HepG2 (cell line): ENCODE results near the gene PGRMC2. TPM values are rescaled to one million over a fixed set of nuclear protein-coding genes. Genes with fewer than 3 reads are reported as not detected.

ENCODE experiments used
- ARHGAP35 ChIP-seq: sonication (generic); formaldehyde crosslinking; IDR thresholded peaks from 2 replicates; pipeline ENCODE4 v1.9.0; 2022; ENCODE audit warnings: mild to moderate bottlenecking, inconsistent platforms, moderate library complexity, missing genetic modification reagents, borderline replicate concordance
- ESRRA ChIP-seq: sonication (generic); formaldehyde crosslinking; IDR thresholded peaks from 2 replicates; pipeline ENCODE4 v1.5.1; 2020; ENCODE audit warnings: mild to moderate bottlenecking, low read depth, missing genetic modification reagents
- FOXM1 ChIP-seq: sonication (generic); formaldehyde crosslinking; IDR thresholded peaks from 2 replicates; pipeline ENCODE4 v1.5.0; 2020; ENCODE audit warnings: missing genetic modification reagents
- HNRNPH1 ChIP-seq: fragments of 200-400 bp; formaldehyde crosslinking; optimal IDR thresholded peaks from 2 replicates; pipeline ENCODE3; 2017; ENCODE audit warnings: mild to moderate bottlenecking, low read depth, low read length
- KLF9 ChIP-seq: IDR thresholded peaks from 2 replicates; pipeline ENCODE4 v1.6.1; 2016; ENCODE audit warnings: low read depth
- MXD3 ChIP-seq: IDR thresholded peaks from 2 replicates; pipeline ENCODE4 v1.6.1; 2016; ENCODE audit warnings: mild to moderate bottlenecking, missing biosample characterization, missing genetic modification reagents
- NONO ChIP-seq, 2 experiments: fragments of 450-650 bp in 1 of 2; sonication (generic) in 1 of 2; formaldehyde crosslinking in 1 of 2; IDR thresholded peaks in 1 of 2; conservative IDR thresholded peaks in 1 of 2; 2 replicates each; pipeline versions ENCODE4 v1.6.1 to v1.8.0; 2017 to 2022; ENCODE audit warnings: mild to moderate bottlenecking in 1 of 2, missing genetic modification reagents in 1 of 2, moderate library complexity in 1 of 2
- NR2F1 ChIP-seq, 2 experiments: fragments of 450-650 bp in 1 of 2; formaldehyde crosslinking in 1 of 2; IDR thresholded peaks; 2 replicates each; pipeline versions ENCODE4 v1.5.0 to v1.6.1; 2016 to 2020; ENCODE audit warnings: mild to moderate bottlenecking in 1 of 2, missing compliant biosample characterization in 1 of 2, missing genetic modification reagents in 1 of 2, moderate library complexity in 1 of 2
- RFX5 ChIP-seq: IDR thresholded peaks from 2 replicates; pipeline ENCODE4 v1.6.1; 2011; ENCODE audit warnings: low read depth, low read length, improper control_type of control experiment
- SALL1 ChIP-seq: sonication (generic); formaldehyde crosslinking; IDR thresholded peaks from 2 replicates; pipeline ENCODE4 v1.8.0; 2022; ENCODE audit warnings: mild to moderate bottlenecking, missing genetic modification reagents
- SMAD9 ChIP-seq: sonication (generic); formaldehyde crosslinking; IDR thresholded peaks from 2 replicates; pipeline ENCODE4 v1.5.1; 2020; ENCODE audit warnings: mild to moderate bottlenecking, missing genetic modification reagents
- SNAPC4 ChIP-seq: sonication (generic); formaldehyde crosslinking; IDR thresholded peaks from 2 replicates; pipeline ENCODE4 v1.4.0; 2020; ENCODE audit warnings: mild to moderate bottlenecking, missing genetic modification reagents
- SP1 ChIP-seq, 2 experiments: fragments of 450-650 bp in 1 of 2; sonication (generic) in 1 of 2; formaldehyde crosslinking in 1 of 2; IDR thresholded peaks; 2 replicates each; pipeline versions ENCODE4 v1.4.0 to v1.6.1; 2016 to 2020; ENCODE audit warnings: missing genetic modification reagents in 1 of 2
- ZC3H13 ChIP-seq: sonication (generic); formaldehyde crosslinking; IDR thresholded peaks from 2 replicates; pipeline ENCODE4 v1.8.1; 2023; ENCODE audit warnings: mild to moderate bottlenecking, missing genetic modification reagents, moderate library complexity
- ZFY ChIP-seq: sonication (generic); formaldehyde crosslinking; IDR thresholded peaks from 2 replicates; pipeline ENCODE4 v1.4.0; 2020; ENCODE audit warnings: missing genetic modification reagents
- ZNF460 ChIP-seq: sonication (generic); formaldehyde crosslinking; IDR thresholded peaks from 2 replicates; pipeline ENCODE4 v1.5.1; 2020; ENCODE audit warnings: missing genetic modification reagents, mild to moderate bottlenecking, borderline replicate concordance
- ZNF510 ChIP-seq: sonication (generic); formaldehyde crosslinking; IDR thresholded peaks from 2 replicates; pipeline ENCODE4 v1.4.0; 2020; ENCODE audit warnings: low read depth, mild to moderate bottlenecking, missing genetic modification reagents
- ZNF556 ChIP-seq: sonication (generic); formaldehyde crosslinking; IDR thresholded peaks from 2 replicates; pipeline ENCODE4 v1.4.0; 2020; ENCODE audit warnings: mild to moderate bottlenecking, missing genetic modification reagents, borderline replicate concordance
- ZNF576 ChIP-seq: sonication (generic); formaldehyde crosslinking; IDR thresholded peaks from 2 replicates; pipeline ENCODE4 v1.4.0; 2020; ENCODE audit warnings: mild to moderate bottlenecking, missing genetic modification reagents
- ZNF691 ChIP-seq: sonication (generic); formaldehyde crosslinking; IDR thresholded peaks from 2 replicates; pipeline ENCODE4 v1.4.0; 2020; ENCODE audit warnings: missing genetic modification reagents, low read depth, mild to moderate bottlenecking, borderline replicate concordance
- ZSCAN25 ChIP-seq: sonication (generic); formaldehyde crosslinking; IDR thresholded peaks from 2 replicates; pipeline ENCODE4 v1.8.0; 2022; ENCODE audit warnings: mild to moderate bottlenecking, missing genetic modification reagents
- ZSCAN29 ChIP-seq: sonication (generic); formaldehyde crosslinking; conservative IDR thresholded peaks from 2 replicates; pipeline ENCODE4 v1.4.0; 2020; ENCODE audit warnings: mild to moderate bottlenecking, missing genetic modification reagents
- polyA plus RNA-seq, 8 experiments: library from polyadenylated mRNA; depleted of rRNA in 3 of 8; stranded (reverse) in 7 of 8; unstranded in 1 of 8; fragments of >200 nt; fragmentation: Illumina TruSeq in 4 of 8; extraction: Trizol in 4 of 8; gene quantifications; 2 replicates each; pipeline versions ENCODE4 v1.2.1 to v1.2.3, GENCODE V29; 2011 to 2016; ENCODE audit warnings: low read depth in 4 of 8, missing spikeins in 1 of 8, mixed read lengths in 1 of 8; ENCODE audit not compliant: insufficient read depth in 1 of 8
- total RNA-seq, 5 experiments: library from RNA; depleted of rRNA; stranded (reverse); fragments of >200 nt; fragmentation: Illumina TruSeq; extraction: Trizol; gene quantifications; 2 replicates each; pipeline ENCODE4 v1.2.3, GENCODE V29; 2016; ENCODE audit warnings: low read depth in 1 of 5

Gene PGRMC2
- total and polyA plus RNA-seq, 2 of the 13 experiments (the other 11 are each of a cell fraction or from before 2014, with no cell fraction given): 16.0 to 19.8 TPM

- TF ChIP-seq ARHGAP35 (CRISPR knock-in tag): peak; percentile 99
- peak; percentile 89 for TF ChIP-seq ZFY (CRISPR knock-in tag)
- peak; percentile 97 for TF ChIP-seq ZNF691 (CRISPR knock-in tag)
- no peak; a peak in 1 of 4 replicates for TF ChIP-seq NR2F1 (CRISPR knock-in tag; IDR thresholded peaks at IDR 0.05)
- peak; percentile 94 for TF ChIP-seq FOXM1
- TF ChIP-seq SP1 (IDR thresholded peaks at IDR 0.05): no peak
- peak; percentile 74 for TF ChIP-seq SP1 (CRISPR knock-in tag; IDR thresholded peaks at IDR 0.05)
- TF ChIP-seq NONO (IDR thresholded peaks at IDR 0.05): no peak
- peak; percentile 99 for TF ChIP-seq NONO (CRISPR knock-in tag; conservative IDR thresholded peaks at IDR 0.05)
- peak; percentile 98 for TF ChIP-seq ZSCAN25
- peak; percentile 70; the same call in 1 of the 2 replicates for TF ChIP-seq ZNF460 (CRISPR knock-in tag)
- peak; percentile 89 for TF ChIP-seq ESRRA (CRISPR knock-in tag)
- TF ChIP-seq SMAD9 (CRISPR knock-in tag): peak; percentile 96
- no peak for TF ChIP-seq HNRNPH1
- peak; percentile 99 for TF ChIP-seq MXD3 (CRISPR knock-in tag)
- TF ChIP-seq ZC3H13: peak; percentile 95
- TF ChIP-seq ZNF576 (CRISPR knock-in tag): peak; percentile 96
- 0 out of 2 replicates have a peak, but pooled peaks have one; percentile 60 for TF ChIP-seq ZSCAN29 (CRISPR knock-in tag)
- peak; percentile 95 for TF ChIP-seq SALL1 (CRISPR knock-in tag)
- peak; percentile 77; the same call in 1 of the 2 replicates for TF ChIP-seq ZNF556 (CRISPR knock-in tag)
- TF ChIP-seq KLF9 (CRISPR knock-in tag): peak; percentile 90; the same call in 1 of the 2 replicates
- TF ChIP-seq ZNF510 (CRISPR knock-in tag): peak; percentile 95; the same call in 1 of the 2 replicates
- TF ChIP-seq SNAPC4 (CRISPR knock-in tag): peak; percentile 93
- no peak; the same call in 1 of the 2 replicates for TF ChIP-seq RFX5
These were observed 467 bp upstream of the PGRMC2 start (continued) for GRCh38 chr4:128287871-128288688.
